Suprapubic skin (tissue), 4 donors: Measurements from ENCODE around the gene DRD2. TPM values are rescaled to one million over a fixed set of nuclear protein-coding genes. Genes with fewer than 3 reads are reported as not detected.

Experiments
- DNase-seq, 2 donors: peaks; one replicate each; pipeline ENCODE4 v3.0.0-alpha.2; 2019; ENCODE audit warnings: low spot score in 2 of 2
- H3K27ac ChIP-seq: fragments of 200-600 bp; sonication (generic); one replicate; pipeline ENCODE4 v1.5.1; 2019
- H3K27me3 ChIP-seq: fragments of 200-600 bp; sonication (generic); one replicate; pipeline ENCODE4 v1.5.1; 2019
- H3K36me3 ChIP-seq: fragments of 200-600 bp; sonication (generic); one replicate; pipeline ENCODE4 v1.5.1; 2019
- H3K4me1 ChIP-seq: fragments of 200-600 bp; sonication (generic); one replicate; pipeline ENCODE4 v1.5.1; 2019
- H3K4me3 ChIP-seq: fragments of 200-600 bp; sonication (generic); one replicate; pipeline ENCODE4 v1.5.1; 2019; ENCODE audit warnings: mild to moderate bottlenecking
- H3K9me3 ChIP-seq: fragments of 200-600 bp; sonication (generic); one replicate; pipeline ENCODE4 v1.5.1; 2019
- EP300 ChIP-seq: sonication (generic); formaldehyde crosslinking; IDR thresholded peaks from one replicate; pipeline ENCODE4 v1.6.1; 2017; ENCODE audit warnings: antibody characterized with exemption
- POLR2A ChIP-seq, 2 donors: fragments of 450-650 bp; IDR thresholded peaks; one replicate each; pipeline ENCODE4 v1.6.1; 2017; ENCODE audit warnings: antibody characterized with exemption in 2 of 2, mild to moderate bottlenecking in 2 of 2, moderate library complexity in 2 of 2
- POLR2AphosphoS5 ChIP-seq, 3 donors: sonication (generic); formaldehyde crosslinking; IDR thresholded peaks; one replicate each; pipeline ENCODE4 v1.6.1; 2017; ENCODE audit warnings: antibody characterized with exemption in 3 of 3
- WGBS: methylation state at CpG from one replicate; pipeline ENCODE4 v1.1.5; 2018; 5-methylcytosine and 5-hydroxymethylcytosine counted together
- total RNA-seq, 4 donors: library from RNA; depleted of rRNA; stranded (reverse); fragments of >200 nt; gene quantifications; one replicate each; pipeline ENCODE4 v1.1.0, GENCODE V29; 2016
- TF ChIP-seq, protein P1 (sequence below), 2 donors: fragments of 200-600 bp in 1 of 2; fragments of 450-650 bp in 1 of 2; sonication (generic) in 1 of 2; IDR thresholded peaks; one replicate each; pipeline ENCODE4 v1.5.1; 2016 to 2019; ENCODE audit warnings: antibody characterized with exemption in 2 of 2, mild to moderate bottlenecking in 1 of 2, moderate library complexity in 1 of 2

The DRD2 gene
- total RNA-seq, 4 donors from 2014 or later, result 0.16 to 1.8 TPM; not detected in 2

DNA sequence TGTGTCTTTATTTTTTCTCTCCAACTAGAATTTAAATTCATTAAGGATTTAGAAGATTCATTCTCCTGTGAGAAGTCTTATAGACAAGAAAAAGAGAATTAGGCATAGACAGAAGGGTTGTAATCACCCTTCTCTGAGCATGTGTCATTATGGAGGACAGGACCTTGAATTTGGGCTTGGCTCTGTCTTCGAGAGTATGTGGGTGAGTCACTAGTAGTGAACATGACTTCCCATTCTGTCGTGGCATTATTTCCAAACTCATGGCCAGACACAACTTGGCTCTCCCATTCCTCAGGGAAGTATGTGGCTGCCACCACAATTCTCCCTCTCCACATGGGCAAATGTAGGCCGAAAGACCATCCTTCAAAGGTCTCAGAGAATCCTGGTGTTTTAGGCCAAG lies 101.9 kb downstream of the DRD2 start:
- no peak for DNase-seq
- no peak overlapping the region for H3K4me3 ChIP-seq
- H3K27me3 ChIP-seq, result no peaks in the 10 kb centered on the region
- 60% methylated on average over 3 of the region's 3 CpGs for WGBS
- peaks cover 8% of the 10 kb centered on the region for H3K4me1 ChIP-seq
- no peaks in the 10 kb centered on the region for H3K9me3 ChIP-seq
- TF ChIP-seq, protein P1, sequence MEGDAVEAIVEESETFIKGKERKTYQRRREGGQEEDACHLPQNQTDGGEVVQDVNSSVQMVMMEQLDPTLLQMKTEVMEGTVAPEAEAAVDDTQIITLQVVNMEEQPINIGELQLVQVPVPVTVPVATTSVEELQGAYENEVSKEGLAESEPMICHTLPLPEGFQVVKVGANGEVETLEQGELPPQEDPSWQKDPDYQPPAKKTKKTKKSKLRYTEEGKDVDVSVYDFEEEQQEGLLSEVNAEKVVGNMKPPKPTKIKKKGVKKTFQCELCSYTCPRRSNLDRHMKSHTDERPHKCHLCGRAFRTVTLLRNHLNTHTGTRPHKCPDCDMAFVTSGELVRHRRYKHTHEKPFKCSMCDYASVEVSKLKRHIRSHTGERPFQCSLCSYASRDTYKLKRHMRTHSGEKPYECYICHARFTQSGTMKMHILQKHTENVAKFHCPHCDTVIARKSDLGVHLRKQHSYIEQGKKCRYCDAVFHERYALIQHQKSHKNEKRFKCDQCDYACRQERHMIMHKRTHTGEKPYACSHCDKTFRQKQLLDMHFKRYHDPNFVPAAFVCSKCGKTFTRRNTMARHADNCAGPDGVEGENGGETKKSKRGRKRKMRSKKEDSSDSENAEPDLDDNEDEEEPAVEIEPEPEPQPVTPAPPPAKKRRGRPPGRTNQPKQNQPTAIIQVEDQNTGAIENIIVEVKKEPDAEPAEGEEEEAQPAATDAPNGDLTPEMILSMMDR (IDR thresholded peaks at IDR 0.05), result no peak
- no peak for TF ChIP-seq POLR2A (IDR thresholded peaks at IDR 0.05)
- TF ChIP-seq POLR2AphosphoS5 (IDR thresholded peaks at IDR 0.05), result no peak
- no peak for TF ChIP-seq EP300
- peaks cover 3% of the 10 kb centered on the region for H3K36me3 ChIP-seq
- no peak overlapping the region for H3K27ac ChIP-seq

DNA sequence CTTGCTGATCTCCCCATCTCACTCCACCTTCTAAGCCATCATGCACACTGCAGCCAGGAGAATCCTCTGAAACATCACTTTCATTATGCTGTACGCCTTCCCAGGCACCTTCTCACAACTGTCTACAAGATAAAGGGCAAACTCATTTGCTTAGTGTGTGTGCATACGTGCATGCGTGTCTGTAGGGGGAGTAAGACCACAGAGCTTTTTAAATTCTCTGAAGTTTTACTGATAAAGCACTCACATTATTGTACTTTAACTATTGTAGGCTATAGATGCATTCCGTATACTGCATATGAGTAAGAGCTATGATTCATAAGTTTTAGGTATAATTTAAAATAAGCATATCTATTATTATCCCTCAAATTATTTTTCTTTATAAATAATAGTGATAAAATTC lies 102.9 kb downstream of the DRD2 start:
- H3K27ac ChIP-seq, result no peak overlapping the region
- no peaks in the 10 kb centered on the region for H3K4me1 ChIP-seq
- H3K4me3 ChIP-seq, result no peak overlapping the region
- TF ChIP-seq POLR2AphosphoS5 (IDR thresholded peaks at IDR 0.05) (no peak), POLR2A (IDR thresholded peaks at IDR 0.05) (no peak), EP300 (no peak)
- no peaks in the 10 kb centered on the region for H3K27me3 ChIP-seq
- H3K9me3 ChIP-seq, result no peaks in the 10 kb centered on the region
- DNase-seq, result no peak
- peaks cover 10% of the 10 kb centered on the region for H3K36me3 ChIP-seq
- WGBS, result 79% methylated on average over 4 of the region's 4 CpGs

DNA sequence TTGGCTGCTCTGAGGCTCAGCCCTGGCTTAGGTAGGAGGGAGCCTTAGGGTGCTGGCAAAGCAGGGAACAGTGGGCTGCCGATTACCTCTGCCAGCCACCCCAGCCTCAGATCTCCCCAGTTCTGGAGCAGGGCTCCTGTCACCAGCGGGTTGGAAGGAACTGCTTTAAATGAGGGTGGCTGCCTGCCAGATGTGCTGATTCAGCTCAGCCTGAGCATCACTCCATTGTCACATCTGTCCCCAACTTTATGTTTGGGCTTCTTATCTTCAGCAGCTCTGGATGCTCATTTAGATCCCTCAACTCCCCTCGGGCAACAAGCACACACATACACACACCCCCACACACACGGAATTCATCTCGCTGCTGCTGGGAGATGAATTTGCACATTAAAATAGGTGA lies 104.6 kb downstream of the DRD2 start:
- Histone ChIP-seq H3K27me3 (no peaks in the 10 kb centered on the region), H3K9me3 (no peaks in the 10 kb centered on the region), H3K4me1 (no peaks in the 10 kb centered on the region), H3K27ac (no peak overlapping the region), H3K36me3 (peaks cover 27% of the 10 kb centered on the region), H3K4me3 (no peak overlapping the region)
- 72% methylated on average over 5 of the region's 5 CpGs for WGBS
- no peak for DNase-seq
- TF ChIP-seq POLR2AphosphoS5 (IDR thresholded peaks at IDR 0.05), result no peak
- TF ChIP-seq POLR2A (IDR thresholded peaks at IDR 0.05), result no peak
- no peak for TF ChIP-seq EP300
- TF ChIP-seq, protein P1 (IDR thresholded peaks at IDR 0.05), result no peak

DNA sequence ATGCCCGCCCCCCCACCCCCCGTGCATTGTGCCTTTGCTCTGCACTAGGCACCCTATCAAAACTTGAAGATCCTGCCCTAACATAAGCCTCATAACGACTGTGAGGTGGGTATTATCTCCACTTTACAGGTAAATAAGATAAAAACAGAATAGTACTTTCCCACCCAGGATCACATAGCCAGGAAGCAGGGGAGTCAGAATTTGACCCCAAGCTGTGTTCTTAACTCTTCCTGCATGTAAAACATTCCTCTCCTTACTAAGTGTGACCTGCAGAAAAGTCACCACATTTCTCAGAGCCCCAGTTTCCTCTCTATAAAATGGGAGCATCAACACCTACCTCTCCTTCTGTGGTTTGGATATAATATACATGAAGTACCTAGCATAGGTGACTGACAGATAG lies 105.8 kb downstream of the DRD2 start:
- Histone ChIP-seq H3K27ac (no peak overlapping the region), H3K4me1 (no peaks in the 10 kb centered on the region), H3K9me3 (no peaks in the 10 kb centered on the region), H3K27me3 (no peaks in the 10 kb centered on the region), H3K36me3 (peaks cover 39% of the 10 kb centered on the region), H3K4me3 (no peak overlapping the region)
- WGBS, result 70% methylated on average over 3 of the region's 3 CpGs
- DNase-seq, result no peak
- TF ChIP-seq POLR2A (IDR thresholded peaks at IDR 0.05) (no peak), EP300 (no peak)
- TF ChIP-seq, protein P1 (IDR thresholded peaks at IDR 0.05), result no peak

DNA sequence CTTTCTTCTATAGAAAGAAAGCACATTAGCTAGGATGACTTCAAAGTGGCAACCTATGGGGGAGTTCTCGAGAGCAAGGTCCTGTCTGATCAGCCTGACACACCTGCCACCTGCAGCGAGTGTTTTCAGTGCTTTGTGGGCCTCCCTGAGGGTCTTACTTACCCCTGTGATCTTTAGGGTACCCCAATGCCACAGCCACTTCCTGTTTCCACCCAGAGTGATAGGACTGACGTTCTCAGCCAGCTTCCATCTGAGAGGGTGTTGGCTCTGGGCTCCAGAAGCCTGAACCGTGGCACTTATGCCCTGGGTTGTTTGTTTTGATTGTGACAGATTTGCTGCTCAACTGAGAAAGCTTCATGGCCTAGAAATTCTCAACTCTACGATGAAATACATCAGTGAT lies 109.3 kb downstream of the DRD2 start:
- no peaks in the 10 kb centered on the region for H3K9me3 ChIP-seq
- peaks cover 73% of the 10 kb centered on the region for H3K36me3 ChIP-seq
- DNase-seq, result no peak
- WGBS, result 64% methylated on average over 5 of the region's 5 CpGs
- H3K4me3 ChIP-seq, result no peak overlapping the region
- TF ChIP-seq EP300 (no peak), POLR2A (IDR thresholded peaks at IDR 0.05) (no peak), POLR2AphosphoS5 (IDR thresholded peaks at IDR 0.05) (no peak)
- TF ChIP-seq, protein P1 (IDR thresholded peaks at IDR 0.05), result no peak
- H3K4me1 ChIP-seq, result no peaks in the 10 kb centered on the region
- H3K27ac ChIP-seq, result no peak overlapping the region
- no peaks in the 10 kb centered on the region for H3K27me3 ChIP-seq

DNA sequence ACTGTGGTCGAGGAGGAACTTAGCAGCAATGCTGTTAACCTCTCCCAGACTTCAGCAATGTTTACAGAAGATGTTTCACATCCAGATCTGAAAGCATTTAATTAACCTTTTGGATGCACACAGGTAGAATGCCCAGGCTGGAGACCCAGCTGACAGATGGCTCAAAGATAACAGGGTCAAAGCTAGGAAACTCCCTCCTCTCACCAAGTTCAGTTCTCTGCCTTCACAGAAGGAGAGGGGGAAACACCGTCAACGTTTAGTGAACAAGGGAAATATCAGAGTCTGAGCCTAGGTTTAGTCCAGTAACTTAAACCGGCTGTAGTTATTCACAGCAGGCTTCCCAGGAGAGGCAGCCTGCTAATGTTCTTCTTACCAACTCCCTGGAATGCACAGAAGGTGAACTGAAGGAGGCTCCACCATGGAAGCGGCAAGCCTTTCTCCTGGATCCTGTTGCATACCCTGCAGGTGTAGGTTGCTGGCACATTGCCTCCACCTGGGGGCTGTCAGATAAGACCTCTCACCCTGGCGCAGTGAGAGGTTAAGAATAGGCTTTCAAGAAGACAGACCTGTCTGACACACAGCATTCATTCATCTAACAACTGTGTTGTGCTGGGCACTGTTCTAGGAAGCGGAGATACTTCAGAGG lies 111.1 kb downstream of the DRD2 start:
- no peak overlapping the region for H3K27ac ChIP-seq
- H3K9me3 ChIP-seq, result no peaks in the 10 kb centered on the region
- 78% methylated on average over 7 of the region's 7 CpGs for WGBS
- no peaks in the 10 kb centered on the region for H3K27me3 ChIP-seq
- DNase-seq, result no peak
- no peak for TF ChIP-seq POLR2A (IDR thresholded peaks at IDR 0.05)
- no peak for TF ChIP-seq POLR2AphosphoS5 (IDR thresholded peaks at IDR 0.05)
- TF ChIP-seq EP300, result no peak
- TF ChIP-seq, protein P1 (IDR thresholded peaks at IDR 0.05), result no peak
- no peaks in the 10 kb centered on the region for H3K4me1 ChIP-seq
- H3K4me3 ChIP-seq, result no peak overlapping the region
- H3K36me3 ChIP-seq, result peaks cover 91% of the 10 kb centered on the region
